PC-9 (cell line): Measurements from ENCODE around the gene FILIP1.

Source experiments
- EZH2 ChIP-seq: fragments of 200-600 bp; sonication (generic); IDR thresholded peaks from 2 replicates; pipeline ENCODE4 v1.8.0; 2017; ENCODE audit warnings: antibody characterized with exemption, low read depth
- TF ChIP-seq, protein P1 (sequence below): fragments of 200-600 bp; sonication (generic); conservative IDR thresholded peaks from 2 replicates; pipeline ENCODE4 v1.6.1; 2017; ENCODE audit warnings: mixed run types, antibody characterized with exemption, mild to moderate bottlenecking, moderate library complexity

DNA sequence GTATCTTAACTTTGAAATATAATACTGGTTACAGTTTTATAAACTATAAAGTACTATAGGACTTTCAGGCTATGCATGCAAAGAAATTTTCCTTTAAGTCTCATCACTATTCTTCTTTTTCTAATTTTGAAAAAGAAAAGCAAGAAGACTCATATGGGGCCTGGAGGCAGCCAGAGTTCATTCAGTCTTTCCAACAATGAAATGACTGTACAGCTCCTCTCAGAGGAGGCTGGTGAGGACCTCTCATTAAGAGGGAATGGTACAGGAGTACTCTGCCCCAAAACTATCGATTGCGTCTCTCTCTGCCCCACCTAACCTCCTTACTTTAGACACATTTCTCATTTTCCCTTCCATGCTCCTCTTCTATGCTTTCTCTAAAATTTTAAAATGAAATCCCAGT, 66.3 kb downstream of the FILIP1 start:
- TF ChIP-seq, protein P1, sequence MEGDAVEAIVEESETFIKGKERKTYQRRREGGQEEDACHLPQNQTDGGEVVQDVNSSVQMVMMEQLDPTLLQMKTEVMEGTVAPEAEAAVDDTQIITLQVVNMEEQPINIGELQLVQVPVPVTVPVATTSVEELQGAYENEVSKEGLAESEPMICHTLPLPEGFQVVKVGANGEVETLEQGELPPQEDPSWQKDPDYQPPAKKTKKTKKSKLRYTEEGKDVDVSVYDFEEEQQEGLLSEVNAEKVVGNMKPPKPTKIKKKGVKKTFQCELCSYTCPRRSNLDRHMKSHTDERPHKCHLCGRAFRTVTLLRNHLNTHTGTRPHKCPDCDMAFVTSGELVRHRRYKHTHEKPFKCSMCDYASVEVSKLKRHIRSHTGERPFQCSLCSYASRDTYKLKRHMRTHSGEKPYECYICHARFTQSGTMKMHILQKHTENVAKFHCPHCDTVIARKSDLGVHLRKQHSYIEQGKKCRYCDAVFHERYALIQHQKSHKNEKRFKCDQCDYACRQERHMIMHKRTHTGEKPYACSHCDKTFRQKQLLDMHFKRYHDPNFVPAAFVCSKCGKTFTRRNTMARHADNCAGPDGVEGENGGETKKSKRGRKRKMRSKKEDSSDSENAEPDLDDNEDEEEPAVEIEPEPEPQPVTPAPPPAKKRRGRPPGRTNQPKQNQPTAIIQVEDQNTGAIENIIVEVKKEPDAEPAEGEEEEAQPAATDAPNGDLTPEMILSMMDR: no peak
- no peak for TF ChIP-seq EZH2
